SK-N-SH treated with all-trans-retinoic acid at 6 μM for 48 hours (cell line): ENCODE measurements around the gene NKD2.

Experiments used
- ARNTL ChIP-seq: fragments of 450-650 bp; formaldehyde crosslinking; IDR thresholded peaks from 2 replicates; pipeline ENCODE4 v1.5.0; 2020; ENCODE audit warnings: low read depth, mild to moderate bottlenecking, moderate library complexity, borderline replicate concordance
- BACH2 ChIP-seq: fragments of 250-450 bp; sonication (Bioruptor Pico); IDR thresholded peaks from 2 replicates; pipeline ENCODE4 v1.9.0; 2021; ENCODE audit warnings: mild to moderate bottlenecking, borderline replicate concordance
- PATZ1 ChIP-seq: fragments of 250-450 bp; sonication (Bioruptor Pico); IDR thresholded peaks from 2 replicates; pipeline ENCODE4 v1.8.0; 2020; ENCODE audit warnings: mild to moderate bottlenecking, moderate library complexity, borderline replicate concordance
- PPARA ChIP-seq: fragments of 250-450 bp; sonication (Bioruptor Pico); IDR thresholded peaks from 2 replicates; pipeline ENCODE4 v1.5.0; 2020; ENCODE audit warnings: mild to moderate bottlenecking, borderline replicate concordance
- RARB ChIP-seq: fragments of 250-450 bp; sonication (Bioruptor Pico); IDR thresholded peaks from 2 replicates; pipeline ENCODE4 v1.8.0; 2021; ENCODE audit warnings: mild to moderate bottlenecking, moderate library complexity
- TOX ChIP-seq: fragments of 250-450 bp; sonication (Bioruptor Pico); IDR thresholded peaks from 2 replicates; pipeline ENCODE4 v1.8.0; 2021; ENCODE audit warnings: mild to moderate bottlenecking, moderate library complexity, borderline replicate concordance
- ZC3H10 ChIP-seq: fragments of 250-450 bp; sonication (Bioruptor Pico); IDR thresholded peaks from 2 replicates; pipeline ENCODE4 v1.5.1; 2021; ENCODE audit warnings: mild to moderate bottlenecking, moderate library complexity
- ZFP3 ChIP-seq: fragments of 250-450 bp; sonication (Bioruptor Pico); IDR thresholded peaks from 2 replicates; pipeline ENCODE4 v1.5.0; 2020; ENCODE audit warnings: mild to moderate bottlenecking, moderate library complexity
- ZFP30 ChIP-seq: fragments of 450-650 bp; formaldehyde crosslinking; IDR thresholded peaks from 2 replicates; pipeline ENCODE4 v1.5.0; 2022; ENCODE audit warnings: mild to moderate bottlenecking, moderate library complexity

GRCh38 chr5:1039706-1040260 is 31.2 kb downstream of the NKD2 start:
- TF ChIP-seq ZC3H10, result no peak
- no peak for TF ChIP-seq PPARA (CRISPR knock-in tag)
- TF ChIP-seq RARB (CRISPR knock-in tag), result no peak
- no peak for TF ChIP-seq ZFP3 (CRISPR knock-in tag)
- no peak for TF ChIP-seq ARNTL
- TF ChIP-seq PATZ1, result no peak
- no peak for TF ChIP-seq BACH2
- TF ChIP-seq ZFP30 (CRISPR knock-in tag), result no peak
- no peak for TF ChIP-seq TOX (CRISPR knock-in tag)
